AG09319 (cell line): ENCODE data around the gene BBOX1.

Experiments
- DNase-seq: peaks from one replicate; pipeline ENCODE4 v3.0.0-alpha.2; 2010; ENCODE audit warnings: low read depth; ENCODE audit errors: extremely low read depth
- TF ChIP-seq, protein P1 (sequence below): IDR thresholded peaks from 2 replicates; pipeline ENCODE4 v1.5.1; 2011; ENCODE audit warnings: low read depth, mild to moderate bottlenecking, inconsistent platforms, low read length, moderate library complexity

Gene BBOX1

DNA sequence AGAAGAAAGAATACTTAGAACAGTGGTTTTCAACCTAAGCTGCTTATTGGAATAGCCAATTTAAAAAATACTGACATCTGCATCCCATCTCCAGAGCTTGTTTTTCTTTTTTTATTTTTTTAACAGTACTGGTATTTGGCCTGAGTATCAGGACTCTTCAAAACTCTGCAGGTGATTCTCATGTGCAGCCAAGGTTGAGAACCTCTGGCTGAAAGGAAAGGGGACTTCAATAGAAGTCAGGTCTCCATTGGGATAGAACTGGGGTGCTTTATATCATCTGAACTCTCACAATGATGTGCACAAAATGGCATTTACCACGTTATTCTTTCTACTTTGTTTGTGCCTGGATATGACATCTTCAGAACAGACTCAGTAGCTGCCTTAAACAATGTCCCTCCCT is 55.3 kb downstream of the BBOX1 start:
- DNase-seq, result no peak
- TF ChIP-seq, protein P1, sequence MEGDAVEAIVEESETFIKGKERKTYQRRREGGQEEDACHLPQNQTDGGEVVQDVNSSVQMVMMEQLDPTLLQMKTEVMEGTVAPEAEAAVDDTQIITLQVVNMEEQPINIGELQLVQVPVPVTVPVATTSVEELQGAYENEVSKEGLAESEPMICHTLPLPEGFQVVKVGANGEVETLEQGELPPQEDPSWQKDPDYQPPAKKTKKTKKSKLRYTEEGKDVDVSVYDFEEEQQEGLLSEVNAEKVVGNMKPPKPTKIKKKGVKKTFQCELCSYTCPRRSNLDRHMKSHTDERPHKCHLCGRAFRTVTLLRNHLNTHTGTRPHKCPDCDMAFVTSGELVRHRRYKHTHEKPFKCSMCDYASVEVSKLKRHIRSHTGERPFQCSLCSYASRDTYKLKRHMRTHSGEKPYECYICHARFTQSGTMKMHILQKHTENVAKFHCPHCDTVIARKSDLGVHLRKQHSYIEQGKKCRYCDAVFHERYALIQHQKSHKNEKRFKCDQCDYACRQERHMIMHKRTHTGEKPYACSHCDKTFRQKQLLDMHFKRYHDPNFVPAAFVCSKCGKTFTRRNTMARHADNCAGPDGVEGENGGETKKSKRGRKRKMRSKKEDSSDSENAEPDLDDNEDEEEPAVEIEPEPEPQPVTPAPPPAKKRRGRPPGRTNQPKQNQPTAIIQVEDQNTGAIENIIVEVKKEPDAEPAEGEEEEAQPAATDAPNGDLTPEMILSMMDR, result no peak

DNA sequence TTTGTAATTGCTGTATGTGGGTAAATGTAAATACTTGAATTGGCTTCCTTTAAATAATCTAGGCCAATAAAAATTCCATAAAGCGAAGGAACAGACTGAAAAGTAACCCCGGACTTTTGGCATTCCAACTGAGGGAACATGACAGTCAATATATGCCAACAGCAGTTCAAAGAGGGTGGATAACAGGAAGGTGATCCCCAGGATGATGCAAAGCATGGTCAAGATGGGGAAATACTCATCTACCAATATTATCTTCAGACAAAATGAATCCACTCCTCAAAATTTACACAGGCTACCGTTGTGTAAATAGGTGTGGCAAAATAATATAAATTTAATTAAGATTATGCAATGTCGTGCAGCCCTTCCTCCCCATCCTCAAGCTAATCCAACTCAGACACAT is 56.9 kb downstream of the BBOX1 start:
- TF ChIP-seq, protein P1, result no peak
- DNase-seq, result no peak

DNA sequence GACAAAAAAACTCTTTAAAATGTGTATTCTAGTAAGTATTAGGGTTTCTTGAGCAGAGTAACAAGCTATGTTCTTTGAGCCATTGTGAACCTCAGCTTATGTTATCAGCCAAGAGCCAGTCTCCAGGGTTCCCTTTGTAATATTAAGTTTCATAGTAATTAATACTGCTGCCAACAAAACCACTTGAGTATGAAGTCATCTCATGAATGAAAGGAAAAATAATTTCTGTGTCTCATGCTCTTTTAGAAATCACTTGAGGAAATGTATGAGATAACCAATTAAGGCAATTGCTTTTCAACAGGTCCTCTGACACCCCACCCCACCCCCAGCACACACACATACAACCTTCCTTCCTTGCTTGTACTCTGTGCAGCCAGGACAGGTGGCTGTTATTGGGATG is 59.9 kb downstream of the BBOX1 start:
- TF ChIP-seq, protein P1, result no peak
- no peak for DNase-seq

DNA sequence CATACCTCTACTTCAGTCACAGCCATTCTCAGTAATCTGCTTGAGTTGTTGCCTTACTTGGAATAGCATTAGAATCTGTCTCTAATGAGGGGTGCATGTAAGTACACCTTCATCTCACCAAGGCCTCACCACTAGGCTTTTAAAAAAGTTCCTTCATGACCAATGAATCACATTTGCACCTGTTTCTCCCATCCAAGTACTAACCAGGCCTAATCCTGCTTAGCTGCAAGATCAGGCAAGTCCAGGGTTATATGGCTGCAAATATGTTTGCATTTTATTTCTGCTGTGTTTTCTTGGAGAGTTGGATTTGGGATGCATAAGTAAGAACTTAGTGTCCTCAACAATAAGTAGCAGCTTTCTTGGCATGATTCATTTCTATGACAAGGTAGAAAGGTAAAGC is 66.9 kb downstream of the BBOX1 start:
- TF ChIP-seq, protein P1, result no peak
- no peak for DNase-seq

DNA sequence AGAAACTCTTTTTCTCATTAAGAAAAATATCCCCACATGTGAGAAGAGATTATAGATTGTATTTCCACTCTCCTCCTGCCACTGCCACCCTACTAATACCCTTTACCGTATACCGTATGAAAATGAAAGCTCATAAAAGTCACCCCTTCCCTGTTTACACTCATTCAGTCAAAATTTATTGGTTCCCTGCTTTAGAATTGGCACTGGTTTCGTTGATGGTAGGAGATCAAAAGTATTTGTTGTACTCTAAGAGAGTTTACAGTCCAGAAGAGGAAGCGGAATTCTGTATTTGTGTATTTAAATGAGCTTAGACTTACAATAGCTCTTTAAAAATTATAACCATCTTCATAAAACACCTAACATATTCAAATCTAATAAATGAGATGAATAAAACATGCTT is 68.2 kb downstream of the BBOX1 start:
- TF ChIP-seq, protein P1, result no peak
- no peak for DNase-seq

DNA sequence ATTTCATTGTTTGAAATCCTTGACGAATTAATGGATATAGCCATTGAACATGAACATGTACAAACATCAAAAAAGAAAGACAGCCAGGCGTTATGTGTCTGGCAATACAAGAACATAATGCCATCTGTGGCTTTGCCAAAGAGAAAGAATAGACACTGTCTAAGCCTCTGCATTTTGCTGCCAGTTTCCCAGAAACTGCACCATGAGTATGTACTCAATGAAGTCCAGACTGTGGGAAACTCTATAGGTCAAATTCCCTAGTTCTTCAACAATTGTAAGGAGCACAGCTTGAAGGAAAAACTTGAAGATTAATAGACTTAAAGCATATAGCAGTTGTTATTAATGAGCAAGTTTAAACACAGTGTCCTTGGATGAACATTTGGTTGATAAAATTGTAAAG is 71.3 kb downstream of the BBOX1 start:
- TF ChIP-seq, protein P1, result no peak
- DNase-seq, result no peak

DNA sequence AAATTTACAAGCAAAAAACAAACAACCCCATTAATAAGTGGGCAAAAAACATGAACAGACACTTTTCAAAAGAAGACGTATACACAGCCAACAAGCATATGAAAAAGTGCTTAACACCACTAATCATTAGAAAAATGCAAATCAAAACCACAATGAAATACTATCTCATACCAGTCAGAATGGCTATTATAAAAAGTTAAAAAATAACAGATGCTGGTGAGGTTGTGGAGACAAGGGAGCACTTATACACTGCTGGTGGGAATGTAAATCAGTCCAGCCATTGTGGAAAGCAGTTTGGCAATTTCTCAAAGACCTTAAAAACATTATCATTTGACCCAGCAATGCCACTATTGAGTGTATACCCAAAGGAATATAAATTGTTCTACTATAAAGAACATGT is 72.3 kb downstream of the BBOX1 start:
- no peak for DNase-seq
- TF ChIP-seq, protein P1, result no peak
